ENCODE data around the gene ZNF99. TPM values are rescaled to one million over a fixed set of nuclear protein-coding genes. Genes with fewer than 3 reads are reported as not detected.

ZNF99 gene
- total and polyA plus RNA-seq, 11 donors: 0.04 to 0.20 (median 0.09) TPM

Other genes starting within 250 kb of the ZNF99 start
- gene ZNF492, start 149.8 kb downstream of the ZNF99 start, total RNA-seq: under 1 TPM in 6 of 9 donors, not detected in 3; 0.07 to 0.24 (median 0.15) TPM
- under 1 TPM; 0.04 to 0.06 TPM for gene ZNF492, start 149.8 kb downstream of the ZNF99 start, polyA plus RNA-seq
- gene ZNF723, start 48.1 kb upstream of the ZNF99 start, total RNA-seq: not detected
- gene ZNF723, start 48.1 kb upstream of the ZNF99 start, polyA plus RNA-seq: not detected
- gene ZNF728, start 219.0 kb upstream of the ZNF99 start, total RNA-seq: 1 to 10 TPM; 3.1 to 6.6 (median 5.3) TPM
- gene ZNF728, start 219.0 kb upstream of the ZNF99 start, polyA plus RNA-seq: 1 to 10 TPM in 1 of 2 donors, under 1 TPM in 1; 0.42 to 1.2 TPM

All from heart left ventricle (tissue), 11 donors.